Coronary artery (tissue), 2 donors: ENCODE results near the gene PRDM15.
"Not testable (repeated sequence)": the region's sequence is repeated elsewhere in the genome, so short reads cannot be mapped to it uniquely, and the experiment has no call there.

Experiments used
- DNase-seq: peaks from one replicate; pipeline ENCODE4 v3.0.0-alpha.2; 2017; ENCODE audit warnings: low spot score
- H3K27ac ChIP-seq, 2 donors: fragments of 200-600 bp; sonication (generic); one replicate each; pipeline ENCODE4 v1.5.1; 2016 to 2019
- H3K4me3 ChIP-seq: fragments of 200-600 bp; sonication (generic); 2 replicates; pipeline ENCODE4 v1.5.1; 2016; ENCODE audit warnings: mild to moderate bottlenecking, moderate library complexity
- CTCF ChIP-seq: fragments of 200-600 bp; sonication (generic); IDR thresholded peaks from one replicate; pipeline ENCODE4 v1.5.1; 2019; ENCODE audit warnings: antibody characterized with exemption

PRDM15 gene

GRCh38 chr21:41795726-41796125 lies 83.4 kb downstream of the PRDM15 start:
- no peak for TF ChIP-seq CTCF
- H3K27ac ChIP-seq: no peak overlapping the region
- DNase-seq: no peak
- no peak overlapping the region for H3K4me3 ChIP-seq

GRCh38 chr21:41794600-41794999 lies 84.5 kb downstream of the PRDM15 start:
- DNase-seq: no peak
- no peak overlapping the region for H3K4me3 ChIP-seq
- no peak for TF ChIP-seq CTCF
- no peak overlapping the region for H3K27ac ChIP-seq

- Histone ChIP-seq H3K27ac (no peak overlapping the region), H3K4me3 (no peak overlapping the region)
- DNase-seq: no peak
- TF ChIP-seq CTCF: no peak
Observed at GRCh38 chr21:41792711-41793110, 86.4 kb downstream of the PRDM15 start.

- TF ChIP-seq CTCF: no peak
- no peak for DNase-seq
- H3K27ac ChIP-seq: no peak overlapping the region
- no peak overlapping the region for H3K4me3 ChIP-seq
Observed at GRCh38 chr21:41786509-41786987, 92.6 kb downstream of the PRDM15 start.

GRCh38 chr21:41785262-41785661 lies 93.9 kb downstream of the PRDM15 start:
- not testable (repeated sequence) for H3K27ac ChIP-seq, DNase-seq, H3K4me3 ChIP-seq

GRCh38 chr21:41784456-41785102 lies 94.6 kb downstream of the PRDM15 start:
- no peak for DNase-seq
- no peak overlapping the region for H3K27ac ChIP-seq
- no peak overlapping the region for H3K4me3 ChIP-seq
- no peak for TF ChIP-seq CTCF

- no peak overlapping the region for H3K27ac ChIP-seq
- no peak overlapping the region for H3K4me3 ChIP-seq
Observed at GRCh38 chr21:41783476-41784180, 95.5 kb downstream of the PRDM15 start.

More at GRCh38 chr21:41783476-41784180, 95.5 kb downstream of the PRDM15 start:
- no peak for DNase-seq
- no peak for TF ChIP-seq CTCF
